T47D (cell line): Measurements from ENCODE around the gene FASTKD3.
A peak's percentile ranks its signal among the peaks of the same experiment; 100 is the strongest.

Experiments used
- DNase-seq, 2 experiments: peaks; one replicate each; pipeline versions ENCODE4 v3.0.0 to v3.0.0-alpha.2; 2011 to 2012; ENCODE audit warnings: low read depth in 1 of 2, low spot score in 1 of 2
- JUND ChIP-seq: IDR thresholded peaks from 2 replicates; pipeline ENCODE4 v1.6.1; 2012; ENCODE audit warnings: low read depth
- in situ Hi-C: cut with HindIII; loops from 2 replicates; pipeline ENCODE4 v1.10.0; 2016; ENCODE audit warnings: low sequenced_read_pairs, low pct_unique_long_range_greater_than_20kb

Gene FASTKD3

DNA sequence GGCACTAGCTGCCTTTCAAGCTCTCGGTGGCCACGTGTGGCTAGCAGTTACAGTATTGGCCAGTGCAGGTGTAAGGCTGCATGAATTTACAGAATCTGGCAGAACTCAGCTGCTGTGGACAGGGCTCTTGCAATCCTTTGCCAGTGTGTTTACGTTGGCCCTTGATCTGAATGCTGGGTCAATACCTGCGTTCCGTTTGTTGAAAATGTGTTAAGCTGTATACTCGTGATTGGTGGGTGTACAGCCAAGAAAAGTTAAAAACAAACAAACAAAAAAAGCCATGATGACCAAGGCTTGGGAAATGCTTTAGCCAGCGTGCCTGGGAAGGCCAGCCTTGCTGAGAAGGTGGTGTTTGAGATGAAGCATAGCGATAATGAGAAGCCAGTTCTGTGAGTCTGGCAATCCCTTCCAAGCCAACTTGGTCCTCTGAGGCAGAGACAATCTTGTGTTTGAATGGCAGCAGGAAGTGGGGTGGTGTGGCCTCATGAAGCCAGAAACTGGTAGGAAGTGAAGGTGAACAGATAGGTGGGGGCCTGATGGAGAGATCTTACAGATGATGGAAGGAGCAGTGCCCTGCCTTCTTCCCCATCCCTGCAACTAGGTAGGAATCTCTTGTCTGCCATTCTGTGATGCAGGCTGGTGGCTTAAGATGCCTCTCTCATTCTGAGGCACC is 17.1 kb downstream of the FASTKD3 start:
- DNase-seq = peak; percentile 65 to 96
- TF ChIP-seq JUND = no peak
- in situ Hi-C loops = no loop called here

DNA sequence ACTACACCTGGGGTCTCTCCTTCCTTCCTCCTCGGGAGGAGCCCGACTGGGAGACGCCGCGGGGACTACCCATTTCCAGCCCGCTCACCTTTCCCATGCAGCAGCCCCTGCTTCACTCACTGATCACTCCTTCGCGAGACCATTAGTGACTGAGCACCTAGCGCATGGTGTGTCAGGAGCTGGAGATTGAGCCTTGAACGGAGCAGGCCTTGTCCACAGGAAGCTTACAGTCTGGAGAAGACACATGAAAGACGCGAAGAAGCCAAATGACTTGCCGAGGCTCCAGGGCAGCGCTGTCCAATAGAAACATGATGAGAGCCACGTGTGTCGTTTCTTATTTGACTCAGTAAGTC is 17.6 kb downstream of the FASTKD3 start:
- no peak for TF ChIP-seq JUND
- no peak for DNase-seq
- in situ Hi-C loops = no loop called here

GRCh38 chr5:7850395-7851239 is 18.2 kb downstream of the FASTKD3 start, which contains the start of gene CFAP90:
Gene CFAP90 (minus strand): TSS chr5:7851133. CDS start chr5:7851021, 112 bp downstream.
- TF ChIP-seq JUND = no peak
- in situ Hi-C loops = no loop called here
- peak in 1 of 2 experiments; percentile 59 for DNase-seq

DNA sequence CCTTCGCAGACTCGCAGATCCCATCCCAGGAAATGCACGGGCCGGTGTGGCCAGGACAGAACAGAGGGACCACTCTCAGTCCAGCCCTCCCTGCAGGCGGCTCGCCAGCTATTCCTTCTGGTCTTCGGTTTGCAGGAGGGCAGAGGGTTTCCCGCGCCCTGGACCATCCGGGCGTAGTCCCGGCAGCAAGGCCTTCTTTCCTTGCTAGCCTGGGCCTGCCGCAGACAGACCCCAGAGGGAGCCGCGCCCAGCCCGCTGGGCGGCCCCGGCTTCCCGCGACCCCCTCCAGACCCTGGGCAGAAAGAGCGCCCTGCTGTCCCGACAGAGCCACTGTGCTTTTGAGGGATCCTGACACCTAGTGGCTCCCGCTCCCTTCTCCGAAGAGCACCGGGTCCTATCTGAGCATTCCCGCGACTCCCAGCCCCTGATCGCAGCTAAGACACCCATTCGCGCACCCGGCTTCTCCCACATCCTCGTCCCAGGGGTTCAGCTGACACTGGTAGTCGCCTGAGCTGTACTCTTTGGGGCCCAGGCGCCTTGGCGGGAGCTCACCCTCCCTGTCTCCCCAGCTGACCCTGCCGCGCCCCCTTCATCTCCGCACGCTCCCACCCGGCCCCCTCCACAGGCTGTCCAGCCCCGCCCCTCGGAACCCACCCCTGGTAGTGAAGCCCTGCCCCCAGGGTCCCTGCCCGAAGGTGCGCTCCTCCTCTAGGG is 19.0 kb downstream of the FASTKD3 start:
- TF ChIP-seq JUND = no peak
- in situ Hi-C loops = no loop called here
- no peak for DNase-seq

DNA sequence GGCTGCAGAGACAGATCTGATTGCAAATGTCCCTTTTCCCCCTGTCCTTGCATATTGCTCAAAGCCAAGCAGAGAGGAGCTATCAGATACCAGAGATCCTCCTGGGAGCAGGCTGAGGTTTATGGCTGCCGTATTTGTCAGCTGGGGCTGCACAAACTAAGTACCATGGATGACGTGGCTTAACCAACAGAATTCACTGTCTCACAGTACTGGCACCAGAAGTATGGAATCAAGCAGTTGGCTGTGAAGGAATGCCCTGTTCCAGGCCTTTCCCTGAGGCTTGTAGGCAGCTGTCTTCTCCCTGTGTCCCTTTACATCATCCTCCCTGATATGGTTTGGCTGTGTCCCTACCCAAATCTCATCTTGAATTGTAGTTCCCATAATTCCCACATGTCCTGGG is 20.5 kb downstream of the FASTKD3 start:
- in situ Hi-C loops = no loop called here
- no peak for DNase-seq
- no peak for TF ChIP-seq JUND

DNA sequence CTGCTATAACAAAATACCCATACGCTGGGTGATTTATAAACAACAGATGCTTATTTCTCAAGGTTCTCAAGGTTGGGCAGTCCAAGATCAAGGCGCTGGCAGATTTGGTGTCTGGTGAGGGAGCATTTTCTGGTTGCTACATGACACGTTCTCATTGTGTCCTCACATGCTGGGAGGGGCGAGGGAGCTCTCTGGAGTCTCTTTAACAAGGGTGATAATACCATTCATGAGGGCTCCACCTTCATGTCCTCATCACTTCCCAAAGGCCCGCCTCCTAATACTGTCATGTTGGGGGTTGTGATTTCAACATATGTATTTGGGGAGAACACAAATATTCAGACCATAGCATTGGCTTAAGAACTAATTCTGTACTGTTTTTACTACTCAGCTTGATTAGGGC is 22.5 kb downstream of the FASTKD3 start:
- TF ChIP-seq JUND = no peak
- in situ Hi-C loops = no loop called here
- DNase-seq = no peak

DNA sequence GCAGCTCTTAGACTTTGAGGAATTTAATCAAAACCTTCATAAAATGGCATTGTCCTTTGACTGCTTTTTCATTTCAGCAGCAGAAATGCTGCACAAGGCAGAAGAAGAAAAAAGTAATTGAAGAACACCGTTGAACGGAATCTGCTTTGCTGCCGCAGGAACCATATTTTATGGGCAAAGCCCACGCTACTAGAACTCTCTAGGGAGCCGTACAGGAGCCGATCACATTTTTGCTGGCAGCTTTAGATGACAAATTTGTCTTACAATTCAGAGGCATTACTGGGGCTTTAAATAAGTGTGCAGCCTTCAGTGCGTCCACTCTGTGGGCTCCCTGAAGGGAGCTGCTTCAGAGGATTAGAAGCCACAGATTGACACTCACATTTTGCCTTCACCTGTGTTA is 23.3 kb downstream of the FASTKD3 start:
- DNase-seq = no peak
- TF ChIP-seq JUND = no peak
- in situ Hi-C loops = no loop called here

- in situ Hi-C loops = no loop called here
These were observed 23.9 kb downstream of the FASTKD3 start for GRCh38 chr5:7844901-7845300.

DNA sequence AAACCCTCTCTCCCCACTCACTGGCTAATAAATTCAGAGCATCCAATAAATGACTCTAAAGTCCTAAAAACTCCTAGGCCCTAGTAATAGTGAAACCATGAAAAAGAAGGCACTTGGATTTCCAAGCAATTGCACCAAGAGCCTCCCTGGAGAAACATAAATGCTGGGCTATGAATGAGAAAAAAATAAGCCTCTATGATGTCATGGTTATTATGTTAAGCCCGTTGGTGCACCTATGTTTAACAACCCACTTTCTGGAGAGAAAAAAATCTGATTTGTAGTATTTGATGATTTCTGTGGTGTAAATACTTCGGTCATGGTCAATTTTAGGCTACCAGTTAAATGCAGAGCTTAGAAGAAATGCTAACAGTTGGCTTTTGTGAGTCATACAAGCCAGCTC is 26.3 kb downstream of the FASTKD3 start:
- TF ChIP-seq JUND = no peak
- no peak for DNase-seq
- in situ Hi-C loops = no loop called here

More at GRCh38 chr5:7844901-7845300, 23.9 kb downstream of the FASTKD3 start:
- no peak for DNase-seq
- TF ChIP-seq JUND = no peak

DNA sequence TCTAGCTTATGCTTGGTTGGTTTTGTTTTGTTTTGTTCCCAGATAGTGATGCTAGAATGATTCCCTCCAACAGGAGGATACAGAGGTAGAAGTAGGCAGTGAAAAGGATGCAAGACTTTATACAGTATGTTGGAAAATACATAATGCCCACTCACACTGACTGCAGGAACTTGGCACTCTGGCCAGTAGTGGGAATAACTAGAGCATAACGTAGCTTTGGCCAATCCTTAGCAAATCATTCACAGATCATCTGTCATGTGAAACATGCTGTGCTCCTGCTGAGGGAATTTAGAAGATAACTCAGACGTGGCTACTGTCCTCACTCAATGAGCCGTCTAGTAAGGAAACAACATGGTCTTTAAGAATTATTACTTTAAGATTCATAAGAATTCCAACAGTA is 31.4 kb downstream of the FASTKD3 start:
- TF ChIP-seq JUND = no peak
- in situ Hi-C loops = no loop called here
- DNase-seq = no peak

DNA sequence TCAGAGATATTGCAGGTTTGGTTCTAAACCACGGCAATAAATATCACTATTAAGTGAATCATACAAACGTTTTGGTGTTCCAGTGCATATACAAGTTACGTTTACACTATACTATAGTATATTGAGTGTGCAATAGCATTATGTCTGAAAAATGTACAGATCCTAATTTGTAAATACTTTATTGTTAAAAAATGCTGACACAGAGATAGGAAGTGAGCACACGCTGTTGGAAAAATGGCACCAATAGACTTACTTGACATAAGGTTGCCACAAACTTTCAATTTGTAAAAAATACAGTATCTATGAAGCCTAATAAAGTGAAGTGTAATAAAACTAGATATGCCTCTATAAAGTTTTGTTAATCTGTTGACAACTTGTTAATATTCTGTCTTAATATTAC is 33.8 kb downstream of the FASTKD3 start:
- no peak for TF ChIP-seq JUND
- no peak for DNase-seq
- in situ Hi-C loops = no loop called here

DNA sequence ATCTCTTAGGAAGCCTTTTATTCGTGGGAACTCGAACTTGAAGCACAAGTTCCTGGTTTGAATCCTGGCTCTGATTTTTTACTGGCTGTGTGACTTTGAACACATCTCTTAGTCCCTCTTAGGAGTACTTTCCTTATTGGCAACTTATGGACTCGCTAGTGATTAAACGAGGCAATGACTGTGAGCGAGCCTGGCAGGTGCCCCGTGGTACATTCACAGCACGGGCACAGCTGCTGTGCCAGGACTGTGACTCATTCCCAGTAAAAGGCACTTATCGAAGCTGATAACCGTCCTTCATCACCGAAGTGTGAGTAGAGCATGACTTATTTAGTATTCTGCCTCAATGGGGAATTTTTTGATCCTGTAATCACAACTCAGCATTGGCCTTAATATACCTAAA is 40.6 kb downstream of the FASTKD3 start:
- in situ Hi-C loops = no loop called here
- no peak for TF ChIP-seq JUND
- DNase-seq = no peak

DNA sequence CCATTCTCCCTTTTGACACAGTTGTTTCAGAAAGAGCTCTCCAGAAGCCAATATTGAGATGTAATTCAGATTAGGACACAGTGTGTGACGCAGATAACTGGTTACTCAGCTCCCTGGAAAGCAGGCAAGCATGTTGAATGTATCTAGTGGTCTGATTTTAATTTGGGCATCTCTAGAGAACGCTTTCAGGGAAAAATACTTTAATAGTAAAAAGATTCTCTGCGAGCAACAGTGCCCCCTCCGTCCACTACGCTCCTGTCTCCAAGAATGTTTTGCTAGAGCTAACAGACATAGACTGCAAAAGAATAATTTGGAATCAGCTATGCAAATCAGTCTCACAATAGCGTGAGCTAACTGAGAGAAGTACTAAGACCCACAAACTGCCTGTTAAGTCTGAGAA is 41.2 kb downstream of the FASTKD3 start:
- in situ Hi-C loops = no loop called here
- no peak for TF ChIP-seq JUND
- DNase-seq = no peak
